ENCODE data around the gene OR6N1. TPM values are rescaled to one million over a fixed set of nuclear protein-coding genes. Genes with fewer than 3 reads are reported as not detected.

The OR6N1 gene
- total and polyA plus RNA-seq, 9 of the 15 experiments (the other 6 are each of a cell fraction or from before 2014, with no cell fraction given), result 0.01 to 0.07 TPM; not detected in 7

- TF ChIP-seq HSF4 (CRISPR knock-in tag; IDR thresholded peaks at IDR 0.05; ENCODE audit: borderline replicate concordance), result no peak
- no peak for TF ChIP-seq ELK3 (CRISPR knock-in tag; IDR thresholded peaks at IDR 0.05)
- no peak for TF ChIP-seq ZNF57 (CRISPR knock-in tag; IDR thresholded peaks at IDR 0.05)
- TF ChIP-seq POLR3A (IDR thresholded peaks at IDR 0.05; ENCODE audit: borderline replicate concordance, extremely low read depth, insufficient read depth, insufficient read length), result no peak
- TF ChIP-seq CBX5 (IDR thresholded peaks at IDR 0.05; ENCODE audit: borderline replicate concordance, low read depth), result no peak
- TF ChIP-seq SMAD1 (IDR thresholded peaks at IDR 0.05; ENCODE audit: low read depth, low read length, partially characterized antibody), result peak; percentile 46
- TF ChIP-seq RCOR1 (IDR thresholded peaks at IDR 0.05; ENCODE audit: borderline replicate concordance in 1 of 2, low read depth in 2 of 2, low read length in 2 of 2), result peak; percentile 34 to 90; a peak in 3 of 4 replicates
- no peak for TF ChIP-seq NR0B1 (IDR thresholded peaks at IDR 0.05; ENCODE audit: partially characterized antibody)
- no peak for TF ChIP-seq TCF7L2 (IDR thresholded peaks at IDR 0.05; ENCODE audit: low read depth, low read length)
- no peak for TF ChIP-seq BRF1 (IDR thresholded peaks at IDR 0.05; ENCODE audit: borderline replicate concordance, extremely low read depth, insufficient read length)
- no peak for TF ChIP-seq FOXJ3 (CRISPR knock-in tag; IDR thresholded peaks at IDR 0.05)
- no peak for TF ChIP-seq CUX1 (CRISPR knock-in tag; IDR thresholded peaks at IDR 0.05)
- TF ChIP-seq MTA3 (IDR thresholded peaks at IDR 0.05; ENCODE audit: borderline replicate concordance), result 0 out of 2 replicates have a peak, but pooled peaks have one; percentile 43
- no peak for TF ChIP-seq PATZ1 (CRISPR knock-in tag; IDR thresholded peaks at IDR 0.05; ENCODE audit: borderline replicate concordance)
- TF ChIP-seq TAF9B (IDR thresholded peaks at IDR 0.05; ENCODE audit: partially characterized antibody), result no peak
- TF ChIP-seq POLR2B (IDR thresholded peaks at IDR 0.05; ENCODE audit: low read depth, partially characterized antibody), result no peak
These were observed 47.8 kb upstream of the OR6N1 start (continued) for GRCh38 chr1:158819461-158820443.

Data from K562 (cell line).